HG02870 (cell line): ENCODE measurements around the gene TOLLIP.
"Not testable (repeated sequence)": the region's sequence is repeated elsewhere in the genome, so short reads cannot be mapped to it uniquely, and the experiment has no call there.

Experiments used
- ATAC-seq: cut with Tn5 transposase; IDR thresholded peaks from one replicate; pipeline ENCODE4 v1.9.1; 2021; ENCODE audit warnings: mild to moderate bottlenecking, moderate library complexity; ENCODE audit not compliant: unreplicated experiment

Gene TOLLIP

DNA sequence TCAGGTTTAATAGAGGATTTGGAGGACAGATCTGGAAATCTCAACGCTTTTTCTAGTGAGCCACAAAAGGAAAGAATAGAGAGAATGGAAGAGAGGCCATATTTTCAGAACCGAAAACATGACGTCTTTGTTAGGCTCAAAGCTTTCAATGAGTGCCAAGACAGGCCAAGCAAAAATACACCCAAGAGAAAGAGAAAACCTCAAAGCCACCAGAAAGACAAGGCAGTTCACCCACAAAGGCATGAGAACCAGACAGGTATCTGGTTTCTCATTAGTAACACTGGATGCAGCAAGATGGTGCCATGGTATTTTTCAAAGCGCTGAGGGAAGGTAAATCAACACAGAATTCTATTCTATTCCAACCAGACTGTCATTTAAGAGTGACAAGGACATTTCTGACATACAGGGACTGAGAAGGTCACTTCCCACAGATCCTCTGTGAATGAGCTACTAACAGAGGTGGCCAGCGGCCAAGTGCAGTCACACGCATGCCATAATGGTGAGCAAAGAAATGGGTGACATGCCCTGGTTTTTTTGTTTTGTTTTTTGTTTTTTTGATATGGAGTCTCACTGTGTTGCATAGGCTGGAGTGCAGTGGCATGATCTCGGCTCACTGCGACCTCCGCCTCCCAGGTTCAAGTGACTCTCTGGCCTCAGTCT is 41.9 kb downstream of the TOLLIP start:
- no peak for ATAC-seq

DNA sequence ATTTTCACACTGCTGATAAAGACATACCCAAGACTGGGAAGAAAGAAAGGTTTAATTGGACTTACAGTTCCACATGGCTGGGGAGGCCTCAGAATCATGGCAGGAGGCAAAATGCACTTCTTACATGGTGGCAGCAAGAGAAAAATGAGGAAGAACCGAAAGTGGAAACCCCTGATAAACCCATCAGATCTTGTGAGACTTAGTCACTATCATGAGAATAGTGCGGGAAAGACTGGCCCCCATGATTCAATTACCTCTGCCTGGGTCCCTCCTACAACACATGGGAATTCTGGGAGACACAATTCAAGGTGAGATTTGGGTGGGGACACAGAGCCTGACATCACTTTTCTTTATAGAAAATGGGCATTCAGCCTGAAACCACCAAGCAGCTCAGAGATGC is 42.5 kb downstream of the TOLLIP start:
- not testable (repeated sequence) for ATAC-seq

DNA sequence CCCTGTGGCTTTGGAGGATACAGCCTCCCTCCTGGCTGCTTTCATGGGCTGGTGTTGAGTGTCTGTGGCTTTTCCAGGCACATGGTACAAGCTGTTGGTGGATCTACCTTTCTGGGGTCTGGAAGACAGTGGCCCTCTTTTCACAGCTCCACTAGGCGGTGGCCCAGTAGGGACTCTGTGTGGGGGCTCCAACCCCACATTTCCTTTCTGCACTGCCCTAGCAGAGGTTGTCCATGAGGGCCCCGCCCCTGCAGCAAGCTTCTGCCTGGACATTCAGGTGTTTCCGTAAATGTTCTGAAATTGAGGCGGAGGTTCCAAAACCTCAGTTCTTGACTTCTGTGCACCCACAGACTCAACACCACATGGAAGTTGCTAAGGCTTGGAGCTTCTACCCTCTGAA is 44.0 kb downstream of the TOLLIP start:
- ATAC-seq: not testable (repeated sequence)

DNA sequence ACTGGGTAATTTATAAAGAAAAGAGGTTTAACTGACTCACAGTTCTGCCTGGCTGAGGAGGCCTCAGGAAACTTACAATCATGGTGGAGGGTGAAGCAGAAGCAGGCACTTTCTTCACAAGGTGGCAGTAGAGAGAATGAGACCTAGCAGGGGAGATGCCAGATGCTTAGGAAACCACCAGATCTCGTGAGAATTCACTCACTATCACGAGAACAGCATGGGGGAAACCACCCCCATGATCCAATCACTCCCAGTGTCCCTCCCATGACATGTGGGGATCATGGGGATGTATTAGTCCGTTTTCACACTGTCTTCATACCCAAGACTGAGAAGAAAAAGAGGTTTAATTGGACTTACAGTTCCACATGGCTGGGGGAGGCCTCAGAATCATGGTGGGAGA is 45.0 kb downstream of the TOLLIP start:
- ATAC-seq: not testable (repeated sequence)

DNA sequence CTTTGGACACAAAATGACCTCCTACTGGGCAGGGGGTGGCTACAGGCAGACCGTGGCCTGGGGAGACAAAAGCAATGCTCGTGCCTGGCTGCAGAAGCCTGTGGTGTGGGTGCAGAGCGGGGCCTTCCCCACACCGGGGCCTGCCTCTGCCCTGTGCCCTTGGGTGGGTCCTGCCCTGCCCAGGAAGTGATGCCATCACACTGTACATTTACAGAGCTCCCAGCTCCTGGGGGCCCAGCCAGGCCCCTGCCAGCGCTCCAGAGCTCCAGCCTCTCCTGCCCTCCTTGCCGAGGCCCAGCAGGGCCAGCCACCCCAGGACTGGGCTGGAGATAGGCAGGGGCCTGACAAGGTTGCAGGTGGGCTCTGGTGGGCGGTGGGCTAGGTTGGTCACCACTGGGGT is 46.4 kb downstream of the TOLLIP start:
- no peak for ATAC-seq

DNA sequence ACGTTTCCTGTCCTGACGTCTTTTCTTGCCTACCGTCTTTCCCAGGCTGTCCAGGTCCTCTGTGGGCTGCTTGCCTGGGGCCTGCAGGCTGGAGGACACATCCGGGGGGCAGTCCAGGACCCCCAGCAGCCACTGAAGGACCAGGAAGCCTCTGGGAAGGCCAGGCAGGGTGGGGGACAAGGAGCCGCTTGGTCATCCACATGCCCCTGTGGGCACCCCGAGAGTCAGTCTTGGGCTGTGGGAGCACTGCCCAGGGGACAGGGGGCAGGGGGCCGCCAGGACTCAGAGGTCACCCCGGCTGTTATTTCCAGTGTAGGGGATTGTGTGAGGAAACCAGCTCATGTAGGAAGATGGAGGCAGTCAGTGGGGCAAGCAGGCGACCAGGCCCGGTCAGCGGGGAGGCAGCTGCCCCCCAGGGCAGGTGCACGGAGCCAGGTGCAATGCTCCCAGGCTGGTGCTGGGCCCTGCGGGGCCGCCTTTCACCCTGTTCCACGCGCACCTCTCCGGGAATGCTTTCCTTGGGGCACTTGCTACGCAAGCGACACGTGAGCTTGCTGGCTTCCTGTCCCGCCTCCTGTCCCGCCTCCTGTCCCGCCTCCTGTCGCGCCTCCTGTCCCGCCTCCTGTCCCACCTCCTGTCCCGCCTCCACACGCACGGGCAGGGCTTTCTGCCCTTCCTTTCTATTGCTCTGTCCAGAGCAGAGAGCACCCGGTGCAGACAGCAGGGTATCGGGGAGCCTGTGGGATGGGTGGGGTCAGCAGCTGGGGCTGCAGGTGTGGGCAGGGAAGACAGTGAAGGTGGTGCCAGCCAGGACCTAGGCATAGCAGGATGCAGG is 47.0 kb downstream of the TOLLIP start:
- peak; percentile 80 for ATAC-seq

DNA sequence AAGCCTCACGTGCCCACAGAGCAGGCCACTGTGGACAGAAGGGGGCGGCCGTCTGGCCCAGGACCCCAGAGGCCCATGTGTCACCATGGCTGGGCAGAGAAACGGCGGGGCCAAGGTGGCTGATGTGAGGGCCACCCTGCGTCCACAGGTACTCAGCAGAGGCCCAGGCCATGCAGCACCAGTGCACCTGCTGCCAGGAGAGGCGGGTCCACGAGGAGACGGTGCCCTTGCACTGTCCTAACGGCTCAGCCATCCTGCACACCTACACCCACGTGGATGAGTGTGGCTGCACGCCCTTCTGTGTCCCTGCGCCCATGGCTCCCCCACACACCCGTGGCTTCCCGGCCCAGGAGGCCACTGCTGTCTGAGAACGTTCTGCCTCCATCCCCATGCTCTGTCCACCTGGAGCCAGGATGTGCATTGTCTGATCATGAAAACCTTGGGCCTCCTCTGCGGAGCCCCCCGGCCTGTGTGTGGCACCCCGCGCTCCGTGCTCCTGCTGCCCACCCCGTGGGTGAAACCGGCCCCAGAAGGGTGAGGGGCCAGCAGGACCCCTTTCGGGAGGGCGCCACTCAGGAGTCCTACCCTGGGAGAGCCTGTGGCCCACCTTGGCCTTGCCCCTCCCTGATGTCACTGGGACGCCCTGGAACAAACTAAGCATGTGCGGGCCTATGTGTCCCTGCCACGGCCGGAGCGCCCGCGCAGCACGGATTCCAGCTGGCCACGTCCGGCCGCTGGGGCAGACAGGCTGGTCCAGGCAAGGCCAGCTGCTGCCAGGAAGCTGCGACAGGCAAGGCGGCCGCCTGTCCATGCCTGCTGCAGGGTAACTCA is 48.0 kb downstream of the TOLLIP start:
- ATAC-seq: no peak

DNA sequence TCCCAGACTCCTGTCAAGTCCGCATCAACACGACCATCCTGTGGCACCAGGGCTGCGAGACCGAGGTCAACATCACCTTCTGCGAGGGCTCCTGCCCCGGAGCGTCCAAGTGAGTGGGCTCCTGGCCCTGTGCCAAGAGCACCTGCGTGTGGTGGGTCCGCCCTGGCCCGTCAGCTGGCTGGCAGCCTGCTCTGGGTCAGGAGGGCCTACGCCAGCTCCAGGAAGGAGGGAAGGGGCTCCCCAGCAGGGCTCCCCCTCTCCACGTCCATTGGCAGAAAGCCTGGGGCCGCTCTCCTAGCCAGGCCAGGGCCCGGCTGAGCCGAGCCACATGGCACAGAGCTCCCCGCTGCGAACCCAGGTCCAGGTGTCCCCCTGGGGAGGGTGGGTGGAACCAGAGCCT is 48.8 kb downstream of the TOLLIP start:
- no peak for ATAC-seq

DNA sequence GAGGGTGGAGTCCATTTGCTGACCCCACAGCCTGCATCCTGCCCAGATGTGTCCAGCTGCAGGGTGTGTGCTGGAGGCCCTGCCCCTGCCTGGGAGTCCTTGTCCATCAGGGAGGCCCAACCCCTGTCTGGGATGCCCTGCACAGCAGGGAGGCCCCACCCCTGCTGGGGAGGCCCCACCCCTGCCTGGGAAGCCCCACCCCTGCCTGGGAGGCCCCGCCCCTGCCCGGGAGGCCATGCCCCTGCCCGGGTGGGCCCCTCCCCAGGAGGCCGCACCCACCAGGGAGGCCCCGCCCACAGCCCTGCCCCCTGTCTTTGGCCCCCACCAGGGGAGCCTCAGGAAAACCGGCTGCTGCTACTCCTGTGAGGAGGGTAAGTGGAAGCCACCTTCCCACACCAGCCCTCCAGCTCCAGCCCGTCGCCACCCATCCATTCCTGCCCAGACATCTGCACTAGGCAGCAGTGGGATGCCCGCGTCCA is 49.4 kb downstream of the TOLLIP start:
- no peak for ATAC-seq

DNA sequence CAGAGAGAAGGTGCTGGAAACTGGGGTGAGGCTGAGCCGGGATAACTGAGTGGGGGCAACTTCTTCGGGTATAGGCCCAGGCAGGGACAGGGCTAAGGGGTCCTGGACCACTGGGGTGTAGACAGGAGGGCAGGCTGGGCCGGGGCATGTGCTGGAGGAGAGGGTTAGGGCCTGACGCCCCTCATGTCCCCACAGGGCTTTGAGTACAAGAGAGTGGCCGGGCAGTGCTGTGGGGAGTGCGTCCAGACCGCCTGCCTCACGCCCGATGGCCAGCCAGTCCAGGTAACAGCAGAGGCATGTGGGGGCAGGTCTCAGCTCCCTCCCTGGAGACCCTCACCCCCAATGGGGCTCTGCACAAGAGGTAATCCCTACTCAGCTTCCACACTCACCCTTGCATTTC is 49.9 kb downstream of the TOLLIP start:
- no peak for ATAC-seq

DNA sequence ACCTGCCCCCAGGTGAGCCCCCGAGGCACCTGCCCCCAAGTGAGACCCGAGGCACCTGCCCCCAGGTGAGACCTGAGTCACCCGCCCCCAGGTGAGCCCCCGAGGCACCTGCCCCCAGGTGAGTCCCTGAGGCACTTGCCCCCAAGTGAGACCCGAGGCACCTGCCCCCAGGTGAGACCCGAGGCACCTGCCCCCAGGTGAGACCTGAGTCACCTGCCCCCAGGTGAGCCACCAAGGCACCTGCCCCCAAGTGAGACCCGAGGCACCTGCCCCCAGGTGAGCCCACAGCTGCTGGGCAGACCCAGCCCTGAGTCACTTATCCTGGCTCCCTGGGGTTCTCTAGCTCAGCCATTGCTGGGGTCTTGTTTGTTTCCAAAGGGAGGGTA is 50.4 kb downstream of the TOLLIP start:
- no peak for ATAC-seq

DNA sequence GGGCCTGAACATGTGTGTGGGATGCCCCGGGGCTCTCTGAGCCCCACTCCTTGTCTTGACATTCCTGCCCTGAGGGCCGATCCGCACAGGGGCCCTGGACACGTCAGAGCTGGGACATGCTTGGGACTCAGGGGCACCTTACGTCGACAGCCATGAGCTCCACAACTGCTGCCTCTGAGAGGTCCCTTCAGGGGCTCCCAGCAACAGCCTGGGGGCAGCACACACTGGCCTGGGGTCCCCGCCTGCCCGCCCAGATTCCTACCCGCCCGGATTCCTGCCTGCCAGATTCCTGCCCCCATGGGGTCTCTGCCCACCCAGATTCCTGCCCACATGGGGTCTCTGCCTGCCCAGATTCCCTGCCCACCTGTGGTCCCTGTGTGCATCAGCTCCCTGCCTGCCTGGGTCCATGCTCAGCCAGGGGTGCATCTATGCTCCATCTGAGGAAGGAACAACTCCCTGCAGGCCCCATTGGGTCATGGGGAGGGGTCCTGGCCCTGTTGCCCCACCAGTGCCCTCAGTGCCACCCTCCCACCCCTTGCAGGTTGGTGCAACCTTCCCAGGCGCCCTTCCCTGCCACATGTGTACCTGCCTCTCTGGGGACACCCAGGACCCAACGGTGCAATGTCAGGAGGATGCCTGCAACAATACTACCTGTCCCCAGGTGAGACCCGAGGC is 50.9 kb downstream of the TOLLIP start:
- no peak for ATAC-seq

DNA sequence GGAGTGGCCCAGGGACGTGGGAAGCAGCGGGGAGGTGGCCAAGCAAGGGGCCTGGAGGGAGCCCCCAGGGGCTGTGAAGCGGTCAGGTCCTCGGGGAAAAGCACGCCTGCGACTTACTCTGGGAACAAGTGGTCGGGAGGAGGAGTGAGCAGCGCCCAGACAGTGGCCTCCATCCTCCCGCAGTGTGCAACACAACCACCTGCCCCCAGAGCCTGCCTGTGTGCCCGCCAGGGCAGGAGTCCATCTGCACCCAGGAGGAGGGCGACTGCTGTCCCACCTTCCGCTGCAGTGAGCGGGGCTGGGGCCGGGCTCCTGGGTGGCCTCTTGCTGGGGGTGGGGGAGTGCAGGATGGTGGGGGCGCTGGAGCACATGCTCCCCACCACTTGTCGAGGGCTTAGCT is 51.5 kb downstream of the TOLLIP start:
- no peak for ATAC-seq

DNA sequence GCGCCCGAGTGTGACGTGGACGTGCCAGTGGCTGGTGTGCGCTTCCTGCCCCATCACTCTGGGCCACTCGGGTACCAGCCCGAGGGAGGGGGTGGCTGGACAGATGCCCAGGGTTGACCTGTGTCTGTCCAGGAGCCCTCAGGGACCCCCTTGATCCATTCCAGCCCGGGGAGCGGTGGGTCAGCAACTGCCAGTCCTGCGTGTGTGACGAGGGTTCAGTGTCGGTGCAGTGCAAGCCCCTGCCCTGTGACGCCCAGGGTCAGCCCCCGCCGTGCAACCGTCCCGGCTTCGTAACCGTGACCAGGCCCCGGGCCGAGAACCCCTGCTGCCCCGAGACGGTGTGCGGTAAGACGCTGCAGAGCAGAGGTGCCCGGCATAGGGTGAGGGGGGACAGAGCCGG is 52.1 kb downstream of the TOLLIP start:
- ATAC-seq: no peak

DNA sequence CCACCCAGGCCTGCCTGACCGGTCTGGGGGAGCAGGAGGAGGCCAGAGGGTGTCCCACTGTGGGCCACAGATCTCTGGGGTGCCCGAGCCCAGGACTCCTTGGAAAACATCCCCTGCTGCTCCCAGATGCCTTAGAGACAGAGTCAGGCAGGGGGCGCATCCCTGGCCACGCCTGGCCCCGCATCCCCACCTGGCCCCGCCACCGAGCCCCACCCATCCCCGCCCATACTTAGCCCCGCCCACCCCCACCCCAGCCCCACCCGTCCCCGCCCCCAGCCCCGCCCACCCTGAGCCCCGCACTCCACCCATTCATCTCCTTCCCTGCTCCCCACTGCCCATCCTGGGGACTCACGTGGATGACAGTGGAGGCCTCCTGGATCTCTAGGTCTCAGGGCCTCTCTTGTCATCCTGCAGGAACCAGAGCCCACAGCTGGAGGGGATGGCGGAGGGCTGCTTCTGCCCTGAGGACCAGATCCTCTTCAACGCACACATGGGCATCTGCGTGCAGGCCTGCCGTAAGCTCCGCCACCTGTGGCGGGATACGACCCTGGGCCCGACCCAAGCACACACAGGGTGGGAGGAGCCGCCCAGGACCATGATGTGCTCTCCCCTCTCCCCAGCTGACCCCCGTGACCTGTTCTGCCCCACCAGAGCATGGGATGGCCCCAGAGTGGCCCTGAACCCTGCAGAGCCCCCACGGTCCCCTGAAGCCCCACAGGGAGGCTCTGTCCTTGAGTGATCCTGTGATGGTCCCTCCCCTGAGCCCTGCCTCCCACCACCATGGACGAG is 53.0 kb downstream of the TOLLIP start:
- no peak for ATAC-seq

DNA sequence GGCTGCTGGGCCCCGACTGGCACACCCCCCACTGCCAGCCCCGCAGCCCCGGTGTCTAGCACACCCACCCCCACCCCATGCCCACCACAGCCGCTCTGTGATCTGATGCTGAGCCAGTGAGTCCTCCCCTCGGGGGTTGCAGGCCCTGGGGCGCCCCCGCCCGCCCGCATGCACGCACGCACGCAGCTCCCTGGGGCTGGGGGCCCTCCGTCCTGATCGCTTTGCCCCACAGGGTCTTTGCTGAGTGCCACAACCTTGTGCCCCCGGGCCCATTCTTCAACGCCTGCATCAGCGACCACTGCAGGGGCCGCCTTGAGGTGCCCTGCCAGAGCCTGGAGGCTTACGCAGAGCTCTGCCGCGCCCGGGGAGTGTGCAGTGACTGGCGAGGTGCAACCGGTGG is 54.3 kb downstream of the TOLLIP start:
- ATAC-seq: no peak

DNA sequence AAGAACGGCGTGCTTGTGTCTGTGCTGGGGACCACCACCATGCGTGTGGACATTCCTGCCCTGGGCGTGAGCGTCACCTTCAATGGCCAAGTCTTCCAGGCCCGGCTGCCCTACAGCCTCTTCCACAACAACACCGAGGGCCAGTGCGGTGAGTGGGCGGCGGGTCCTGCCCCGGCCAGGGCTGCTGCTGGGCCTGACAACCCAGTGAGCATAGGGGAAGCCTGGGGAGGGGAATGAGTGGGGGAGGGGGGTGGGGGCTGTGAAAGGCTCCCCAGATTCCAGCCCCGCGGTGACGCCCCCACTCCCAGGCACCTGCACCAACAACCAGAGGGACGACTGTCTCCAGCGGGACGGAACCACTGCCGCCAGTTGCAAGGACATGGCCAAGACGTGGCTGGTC is 54.7 kb downstream of the TOLLIP start:
- no peak for ATAC-seq

DNA sequence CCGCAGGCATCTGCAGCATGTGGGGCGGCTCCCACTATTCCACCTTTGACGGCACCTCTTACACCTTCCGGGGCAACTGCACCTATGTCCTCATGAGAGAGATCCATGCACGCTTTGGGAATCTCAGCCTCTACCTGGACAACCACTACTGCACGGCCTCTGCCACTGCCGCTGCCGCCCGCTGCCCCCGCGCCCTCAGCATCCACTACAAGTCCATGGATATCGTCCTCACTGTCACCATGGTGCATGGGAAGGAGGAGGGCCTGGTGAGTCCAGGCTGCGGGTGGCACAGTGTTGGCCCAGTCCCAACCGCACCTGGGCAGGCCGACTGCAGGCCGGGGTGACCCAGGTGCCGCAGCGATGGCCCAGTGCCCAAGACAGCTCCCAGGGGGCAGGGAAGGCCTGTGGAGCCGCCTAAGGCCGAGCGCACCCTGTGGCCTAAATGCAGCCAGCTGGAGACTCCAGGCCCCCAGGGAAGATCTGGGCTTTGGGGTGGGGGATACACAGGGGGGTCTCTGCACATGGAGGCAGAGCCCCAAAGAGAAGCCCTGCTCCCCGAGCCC is 55.3 kb downstream of the TOLLIP start:
- ATAC-seq: no peak

DNA sequence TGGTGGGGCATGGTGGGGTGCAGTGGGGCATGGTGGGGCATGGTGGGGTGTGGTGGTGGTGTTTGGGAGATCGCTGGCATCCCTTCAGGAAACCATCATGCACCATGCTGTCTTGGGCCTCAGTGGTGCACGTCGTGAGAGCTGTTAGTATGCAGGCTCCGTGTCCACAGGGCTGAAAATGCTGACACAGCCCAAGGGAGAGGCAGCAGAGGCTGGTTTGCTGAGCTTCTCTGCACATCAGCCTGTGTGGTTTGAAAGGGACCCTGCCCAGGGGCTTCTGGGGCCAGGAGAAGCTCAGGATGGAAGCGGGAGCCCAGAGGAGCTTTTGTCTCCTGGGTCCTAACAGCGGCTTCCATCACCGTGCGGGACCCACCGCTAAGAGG is 56.3 kb downstream of the TOLLIP start:
- no peak for ATAC-seq
